Measurements from ENCODE around the gene FAM193B. TPM values are rescaled to one million over a fixed set of nuclear protein-coding genes. Genes with fewer than 3 reads are reported as not detected.

The FAM193B gene
- polyA plus RNA-seq, result 100 to 1,000 TPM in 1 of 2 donors, 10 to 100 TPM in 1; 42.2 to 141 TPM

GRCh38 chr5:177554474-177555111 lies at the start of gene FAM193B:
FAM193B (minus strand) TSS chr5:177554563; CDS start chr5:177554458, 105 bp downstream.
- Histone ChIP-seq H3K36me3 (ENCODE audit: control insufficient read depth in 2 of 2, insufficient read depth in 2 of 2, low read length in 1 of 2) (peaks cover 0 to 5% of the 10 kb centered on the region in 2 donors), H3K27me3 (ENCODE audit: control insufficient read depth in 1 of 2, insufficient read depth in 2 of 2, low read length in 2 of 2) (no peaks in the 10 kb centered on the region), H3K4me1 (ENCODE audit: control insufficient read depth in 2 of 2, insufficient read depth in 2 of 2, low read length in 1 of 2) (peaks cover 4 to 8% of the 10 kb centered on the region in 2 donors), H3K27ac (ENCODE audit: low read depth in 2 of 2, low read length in 1 of 2) (peak within 1 kb of the TSS; percentile 89 to 90), H3K4me3 (ENCODE audit: low read depth in 1 of 2, low read length in 2 of 2) (peak within 1 kb of the TSS; percentile 82 to 88), H3K9me3 (ENCODE audit: control insufficient read depth in 2 of 2, insufficient read depth in 1 of 2, low read depth in 1 of 2, low read length in 1 of 2) (no peaks in the 10 kb centered on the region)
- 8% methylated on average over 35 to 49 of the region's 49 CpGs for WGBS, 2 donors

- no peak overlapping the region for H3K4me3 ChIP-seq (ENCODE audit: low read depth in 1 of 2, low read length in 2 of 2)
- peaks cover 0 to 19% of the 10 kb centered on the region in 2 donors for H3K36me3 ChIP-seq (ENCODE audit: control insufficient read depth in 2 of 2, insufficient read depth in 2 of 2, low read length in 1 of 2)
- H3K4me1 ChIP-seq (ENCODE audit: control insufficient read depth in 2 of 2, insufficient read depth in 2 of 2, low read length in 1 of 2), result peaks cover 4 to 21% of the 10 kb centered on the region in 2 donors
- 92 to 94% methylated on average over 23 to 27 of the region's 27 CpGs for WGBS, 2 donors
- H3K27me3 ChIP-seq (ENCODE audit: control insufficient read depth in 1 of 2, insufficient read depth in 2 of 2, low read length in 2 of 2), result no peaks in the 10 kb centered on the region
- H3K27ac ChIP-seq (ENCODE audit: low read depth in 2 of 2, low read length in 1 of 2), result no peak overlapping the region
- no peaks in the 10 kb centered on the region for H3K9me3 ChIP-seq (ENCODE audit: control insufficient read depth in 2 of 2, insufficient read depth in 1 of 2, low read depth in 1 of 2, low read length in 1 of 2)
Measured at GRCh38 chr5:177604116-177604521, 49.8 kb upstream of the FAM193B start.

GRCh38 chr5:177603631-177604030 lies 49.3 kb upstream of the FAM193B start:
- Histone ChIP-seq H3K4me1 (ENCODE audit: control insufficient read depth in 2 of 2, insufficient read depth in 2 of 2, low read length in 1 of 2) (peaks cover 4 to 21% of the 10 kb centered on the region in 2 donors), H3K27ac (ENCODE audit: low read depth in 2 of 2, low read length in 1 of 2) (no peak overlapping the region), H3K27me3 (ENCODE audit: control insufficient read depth in 1 of 2, insufficient read depth in 2 of 2, low read length in 2 of 2) (no peaks in the 10 kb centered on the region), H3K36me3 (ENCODE audit: control insufficient read depth in 2 of 2, insufficient read depth in 2 of 2, low read length in 1 of 2) (peaks cover 0 to 14% of the 10 kb centered on the region in 2 donors), H3K4me3 (ENCODE audit: low read depth in 1 of 2, low read length in 2 of 2) (no peak overlapping the region), H3K9me3 (ENCODE audit: control insufficient read depth in 2 of 2, insufficient read depth in 1 of 2, low read depth in 1 of 2, low read length in 1 of 2) (no peaks in the 10 kb centered on the region)
- WGBS, 2 donors, result 71 to 78% methylated on average over 8 of the region's 8 CpGs

DNA sequence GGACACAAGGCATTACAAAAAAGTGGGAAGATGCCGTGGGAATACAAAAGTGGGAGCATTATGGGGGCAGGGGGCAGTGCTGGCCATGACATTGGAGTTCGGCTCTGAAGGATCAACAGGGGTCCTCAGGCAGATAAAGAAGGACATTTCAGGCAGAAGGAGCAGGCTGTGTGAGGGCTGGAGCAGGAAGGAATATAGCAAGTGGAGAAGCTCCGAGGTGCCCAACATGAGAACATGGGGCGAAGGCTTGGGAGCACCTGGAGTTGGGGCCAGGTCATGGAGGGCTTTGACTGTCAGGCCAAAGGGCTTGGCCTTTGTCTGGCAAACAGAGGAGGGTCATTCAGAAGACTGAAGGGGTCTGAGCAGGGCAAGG lies 48.1 kb upstream of the FAM193B start:
- no peak overlapping the region for H3K4me3 ChIP-seq (ENCODE audit: low read depth in 1 of 2, low read length in 2 of 2)
- 76 to 83% methylated on average over 4 of the region's 4 CpGs for WGBS, 2 donors
- H3K27ac ChIP-seq (ENCODE audit: low read depth in 2 of 2, low read length in 1 of 2), result no peak overlapping the region

GRCh38 chr5:177601577-177602457 lies 47.5 kb upstream of the FAM193B start:
- 78 to 79% methylated on average over 13 of the region's 13 CpGs for WGBS, 2 donors
- Histone ChIP-seq H3K4me3 (ENCODE audit: low read depth in 1 of 2, low read length in 2 of 2) (no peak overlapping the region), H3K36me3 (ENCODE audit: control insufficient read depth in 2 of 2, insufficient read depth in 2 of 2, low read length in 1 of 2) (peaks cover 0 to 14% of the 10 kb centered on the region in 2 donors), H3K4me1 (ENCODE audit: control insufficient read depth in 2 of 2, insufficient read depth in 2 of 2, low read length in 1 of 2) (peaks cover 4 to 14% of the 10 kb centered on the region in 2 donors), H3K27ac (ENCODE audit: low read depth in 2 of 2, low read length in 1 of 2) (no peak overlapping the region), H3K27me3 (ENCODE audit: control insufficient read depth in 1 of 2, insufficient read depth in 2 of 2, low read length in 2 of 2) (no peaks in the 10 kb centered on the region), H3K9me3 (ENCODE audit: control insufficient read depth in 2 of 2, insufficient read depth in 1 of 2, low read depth in 1 of 2, low read length in 1 of 2) (no peaks in the 10 kb centered on the region)

More for the DNA sequence above, 48.1 kb upstream of the FAM193B start:
- H3K4me1 ChIP-seq (ENCODE audit: control insufficient read depth in 2 of 2, insufficient read depth in 2 of 2, low read length in 1 of 2), result peaks cover 4 to 19% of the 10 kb centered on the region in 2 donors
- H3K27me3 ChIP-seq (ENCODE audit: control insufficient read depth in 1 of 2, insufficient read depth in 2 of 2, low read length in 2 of 2), result no peaks in the 10 kb centered on the region
- H3K9me3 ChIP-seq (ENCODE audit: control insufficient read depth in 2 of 2, insufficient read depth in 1 of 2, low read depth in 1 of 2, low read length in 1 of 2), result no peaks in the 10 kb centered on the region
- H3K36me3 ChIP-seq (ENCODE audit: control insufficient read depth in 2 of 2, insufficient read depth in 2 of 2, low read length in 1 of 2), result peaks cover 0 to 14% of the 10 kb centered on the region in 2 donors

- Histone ChIP-seq H3K9me3 (ENCODE audit: control insufficient read depth in 2 of 2, insufficient read depth in 1 of 2, low read depth in 1 of 2, low read length in 1 of 2) (no peaks in the 10 kb centered on the region), H3K36me3 (ENCODE audit: control insufficient read depth in 2 of 2, insufficient read depth in 2 of 2, low read length in 1 of 2) (peaks cover 3 to 16% of the 10 kb centered on the region in 2 donors), H3K4me1 (ENCODE audit: control insufficient read depth in 2 of 2, insufficient read depth in 2 of 2, low read length in 1 of 2) (peaks cover 4 to 14% of the 10 kb centered on the region in 2 donors), H3K4me3 (ENCODE audit: low read depth in 1 of 2, low read length in 2 of 2) (peak overlapping the region in 1 of 2 donors; percentile 87), H3K27ac (ENCODE audit: low read depth in 2 of 2, low read length in 1 of 2) (no peak overlapping the region), H3K27me3 (ENCODE audit: control insufficient read depth in 1 of 2, insufficient read depth in 2 of 2, low read length in 2 of 2) (no peaks in the 10 kb centered on the region)
- 87 to 88% methylated on average over 11 of the region's 11 CpGs for WGBS, 2 donors
Measured at GRCh38 chr5:177601126-177601525, 46.8 kb upstream of the FAM193B start.

GRCh38 chr5:177600508-177601018 lies 46.2 kb upstream of the FAM193B start:
- 4% methylated on average over 16 of the region's 16 CpGs for WGBS, 2 donors
- Histone ChIP-seq H3K4me1 (ENCODE audit: control insufficient read depth in 2 of 2, insufficient read depth in 2 of 2, low read length in 1 of 2) (peaks cover 4 to 14% of the 10 kb centered on the region in 2 donors), H3K27ac (ENCODE audit: low read depth in 2 of 2, low read length in 1 of 2) (peak overlapping the region; percentile 91 to 95)

DNA sequence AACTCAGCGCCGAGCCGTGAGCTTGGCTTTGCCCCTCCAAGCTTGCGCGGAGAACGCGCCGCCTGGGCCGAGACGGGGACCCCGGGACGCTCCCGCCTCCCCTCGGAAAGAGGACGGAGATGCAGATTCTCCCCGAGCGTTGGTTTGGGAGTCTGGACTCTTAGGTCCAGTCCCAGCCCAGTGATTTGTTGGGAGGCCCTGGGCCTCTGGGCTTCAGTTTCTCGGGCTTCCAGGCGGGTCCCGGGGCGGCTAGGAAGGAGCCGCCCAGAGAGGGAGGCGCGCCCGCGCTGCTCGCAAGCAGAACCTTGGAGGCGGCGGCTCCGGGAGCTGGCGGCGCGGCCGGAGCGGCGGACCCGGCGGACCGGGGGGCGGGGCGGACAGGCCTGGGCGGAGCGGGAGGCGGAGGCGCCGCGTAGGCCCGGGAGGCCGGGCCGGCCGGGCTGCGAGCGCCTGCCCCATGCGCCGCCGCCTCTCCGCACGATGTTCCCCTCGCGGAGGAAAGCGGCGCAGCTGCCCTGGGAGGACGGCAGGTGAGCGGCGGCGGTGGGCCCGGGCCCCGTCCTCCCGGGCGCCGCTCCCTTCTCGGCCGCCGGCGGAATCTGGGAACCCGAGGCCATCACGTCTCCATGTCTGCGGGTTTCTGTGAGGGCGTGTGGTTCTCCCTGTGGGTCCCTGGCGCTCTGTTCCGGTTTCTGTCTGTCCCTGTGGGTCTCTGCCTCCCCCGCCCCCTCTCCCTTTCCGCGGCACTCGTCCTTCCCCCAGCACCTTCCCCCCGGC lies 45.6 kb upstream of the FAM193B start, which contains the start of gene B4GALT7:
TSS of gene B4GALT7 (plus strand) at position 402 of the 777 bp plus-strand sequence. CDS start at position 481, 79 bp downstream.
- peaks cover 8 to 23% of the 10 kb centered on the region in 2 donors for H3K36me3 ChIP-seq (ENCODE audit: control insufficient read depth in 2 of 2, insufficient read depth in 2 of 2, low read length in 1 of 2)
- no peaks in the 10 kb centered on the region for H3K9me3 ChIP-seq (ENCODE audit: control insufficient read depth in 2 of 2, insufficient read depth in 1 of 2, low read depth in 1 of 2, low read length in 1 of 2)
- peak within 1 kb of the TSS; percentile 91 to 95 for H3K27ac ChIP-seq (ENCODE audit: low read depth in 2 of 2, low read length in 1 of 2)
- 0 to 1% methylated on average over 57 to 86 of the region's 86 CpGs for WGBS, 2 donors
- no peaks in the 10 kb centered on the region for H3K27me3 ChIP-seq (ENCODE audit: control insufficient read depth in 1 of 2, insufficient read depth in 2 of 2, low read length in 2 of 2)
- H3K4me3 ChIP-seq (ENCODE audit: low read depth in 1 of 2, low read length in 2 of 2), result peak within 1 kb of the TSS; percentile 87 to 90
- H3K4me1 ChIP-seq (ENCODE audit: control insufficient read depth in 2 of 2, insufficient read depth in 2 of 2, low read length in 1 of 2), result peaks cover 4 to 14% of the 10 kb centered on the region in 2 donors

More at GRCh38 chr5:177600508-177601018, 46.2 kb upstream of the FAM193B start:
- H3K4me3 ChIP-seq (ENCODE audit: low read depth in 1 of 2, low read length in 2 of 2), result peak overlapping the region; percentile 87 to 90
- no peaks in the 10 kb centered on the region for H3K9me3 ChIP-seq (ENCODE audit: control insufficient read depth in 2 of 2, insufficient read depth in 1 of 2, low read depth in 1 of 2, low read length in 1 of 2)
- no peaks in the 10 kb centered on the region for H3K27me3 ChIP-seq (ENCODE audit: control insufficient read depth in 1 of 2, insufficient read depth in 2 of 2, low read length in 2 of 2)
- H3K36me3 ChIP-seq (ENCODE audit: control insufficient read depth in 2 of 2, insufficient read depth in 2 of 2, low read length in 1 of 2), result peaks cover 3 to 21% of the 10 kb centered on the region in 2 donors

DNA sequence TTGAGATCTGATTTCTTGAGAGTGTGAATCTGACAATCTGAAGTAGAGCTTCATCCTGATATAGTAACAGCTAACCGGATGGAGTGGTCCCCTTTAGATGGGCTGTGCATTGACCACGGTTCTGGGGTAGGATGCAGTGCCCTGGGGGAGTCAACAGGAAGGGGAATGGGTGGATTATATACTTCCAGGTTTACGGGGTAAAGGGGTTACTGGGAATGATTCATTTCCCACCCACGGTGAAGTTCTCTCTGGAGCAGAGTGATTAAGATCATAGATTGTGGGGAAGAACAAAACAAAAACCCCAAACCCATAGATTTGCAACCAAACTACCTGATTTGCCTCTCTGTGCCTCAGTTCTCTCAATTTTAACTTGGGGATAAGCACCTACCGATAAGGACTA lies 44.1 kb upstream of the FAM193B start:
- Histone ChIP-seq H3K27me3 (ENCODE audit: control insufficient read depth in 1 of 2, insufficient read depth in 2 of 2, low read length in 2 of 2) (no peaks in the 10 kb centered on the region), H3K9me3 (ENCODE audit: control insufficient read depth in 2 of 2, insufficient read depth in 1 of 2, low read depth in 1 of 2, low read length in 1 of 2) (no peaks in the 10 kb centered on the region), H3K4me1 (ENCODE audit: control insufficient read depth in 2 of 2, insufficient read depth in 2 of 2, low read length in 1 of 2) (peaks cover 4 to 15% of the 10 kb centered on the region in 2 donors), H3K36me3 (ENCODE audit: control insufficient read depth in 2 of 2, insufficient read depth in 2 of 2, low read length in 1 of 2) (peaks cover 18 to 31% of the 10 kb centered on the region in 2 donors), H3K27ac (ENCODE audit: low read depth in 2 of 2, low read length in 1 of 2) (no peak overlapping the region), H3K4me3 (ENCODE audit: low read depth in 1 of 2, low read length in 2 of 2) (no peak overlapping the region)
- 41 to 43% methylated on average over 5 of the region's 5 CpGs for WGBS, 2 donors
